Uterus (tissue), 4 donors: ENCODE results near the gene DYNC1LI1. TPM values are rescaled to one million over a fixed set of nuclear protein-coding genes. Genes with fewer than 3 reads are reported as not detected.

Experiments used
- DNase-seq, 2 donors: peaks; one replicate each; pipeline ENCODE4 v3.0.0-alpha.2; 2019 to 2020
- H3K27ac ChIP-seq, 2 donors: fragments of 200-600 bp; sonication (generic); 1 replicate in 1 of 2; 2 replicates in 1 of 2; pipeline ENCODE4 v1.5.1; 2016 to 2018
- H3K27me3 ChIP-seq, 2 donors: fragments of 200-600 bp; sonication (generic); one replicate each; pipeline ENCODE4 v1.5.1; 2018 to 2019; ENCODE audit warnings: control low read depth in 1 of 2
- H3K36me3 ChIP-seq, 2 donors: fragments of 200-600 bp; sonication (generic); one replicate each; pipeline ENCODE4 v1.5.1; 2019; ENCODE audit warnings: control low read depth in 1 of 2
- H3K4me1 ChIP-seq, 2 donors: fragments of 200-600 bp; sonication (generic); one replicate each; pipeline ENCODE4 v1.5.1; 2018 to 2019; ENCODE audit warnings: control low read depth in 1 of 2
- H3K4me3 ChIP-seq, 2 donors: fragments of 200-600 bp; sonication (generic); 1 replicate in 1 of 2; 2 replicates in 1 of 2; pipeline ENCODE4 v1.5.1; 2018 to 2019; ENCODE audit warnings: mild to moderate bottlenecking in 1 of 2
- H3K9me3 ChIP-seq, 2 donors: fragments of 200-600 bp; sonication (generic); one replicate each; pipeline ENCODE4 v1.5.1; 2019; ENCODE audit warnings: control low read depth in 1 of 2
- POLR2A ChIP-seq, 2 donors: fragments of 450-650 bp; IDR thresholded peaks; one replicate each; pipeline ENCODE4 v1.6.1; 2016; ENCODE audit warnings: antibody characterized with exemption in 2 of 2, mild to moderate bottlenecking in 1 of 2, moderate library complexity in 1 of 2
- intact Hi-C: fragments of 100-400 bp; cut with DNase I; formaldehyde crosslinking; loops from one replicate; pipeline ENCODE4 v1.15.1; 2023; ENCODE audit warnings: low total_unique reads
- total RNA-seq, 4 donors: library from RNA; depleted of rRNA in 3 of 4; stranded (reverse); fragments of >200 nt in 3 of 4; gene quantifications; one replicate each; pipeline versions ENCODE4 v1.1.0 to v1.2.4, GENCODE V29; 2014 to 2023
- TF ChIP-seq, protein P1 (sequence below), 4 experiments: fragments of 200-600 bp in 2 of 4; fragments of 450-650 bp in 2 of 4; sonication (generic) in 2 of 4; IDR thresholded peaks; one replicate each; pipeline ENCODE4 v1.5.1; 2016 to 2019; ENCODE audit warnings: antibody characterized with exemption in 4 of 4, mild to moderate bottlenecking in 2 of 4, moderate library complexity in 1 of 4
- donor health status: DM: yes; HTN: yes; CAD: no.

The DYNC1LI1 gene
- total RNA-seq, 4 donors from 2014 or later = 9.5 to 65.9 (median 41.0) TPM

DNA sequence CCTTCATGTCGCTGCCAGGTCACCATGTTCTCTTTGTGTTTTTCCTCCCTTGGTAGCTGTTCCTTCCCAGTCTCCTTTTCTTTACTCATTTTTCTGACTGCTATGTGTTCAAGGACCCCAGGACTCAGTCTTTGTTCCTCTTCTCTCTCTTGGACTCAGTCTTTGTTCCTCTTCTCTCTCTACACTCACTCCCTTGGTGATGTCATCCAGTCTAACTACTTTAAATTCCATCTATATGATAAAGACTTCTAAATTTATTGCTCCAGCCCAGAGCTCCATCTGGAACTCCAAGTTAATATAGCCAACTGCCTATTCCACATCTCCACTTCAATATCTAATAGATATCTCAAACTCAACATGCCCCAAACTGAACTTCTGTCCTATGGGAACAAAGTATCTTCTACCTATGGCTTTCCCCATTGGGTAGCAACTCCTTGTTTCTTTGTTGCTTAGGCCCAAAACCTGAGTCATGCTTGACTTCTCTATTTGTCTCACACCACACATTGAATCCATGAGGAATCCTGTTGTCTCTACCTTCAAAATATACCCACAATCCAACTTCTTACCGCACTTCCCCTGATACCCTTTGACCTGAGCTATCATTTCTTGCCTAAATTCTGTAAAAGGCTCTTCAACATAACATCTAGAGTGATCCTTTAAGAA, 4.9 kb upstream of the DYNC1LI1 start:
- DNase-seq = no peak
- intact Hi-C loops = no loop called here
- no peaks in the 10 kb centered on the region for H3K27me3 ChIP-seq
- no peaks in the 10 kb centered on the region for H3K9me3 ChIP-seq
- H3K4me3 ChIP-seq = no peak overlapping the region
- no peaks in the 10 kb centered on the region for H3K36me3 ChIP-seq
- no peaks in the 10 kb centered on the region for H3K4me1 ChIP-seq
- TF ChIP-seq POLR2A (IDR thresholded peaks at IDR 0.05) = no peak
- no peak overlapping the region for H3K27ac ChIP-seq

DNA sequence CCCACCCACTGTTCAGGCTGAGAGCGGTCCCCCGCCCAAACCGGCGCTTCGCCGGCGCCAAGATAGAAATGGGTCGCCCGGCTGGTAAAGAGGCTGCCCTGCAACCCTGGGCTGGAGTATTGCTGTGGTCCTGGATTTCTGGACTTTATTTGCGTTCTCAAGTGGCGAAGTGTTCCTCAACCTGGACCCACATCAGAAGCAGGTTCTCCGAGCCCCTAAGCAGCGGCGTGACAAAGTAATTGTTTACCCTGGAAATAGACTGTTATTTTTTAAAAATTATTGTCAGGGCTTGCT, 481 bp upstream of the DYNC1LI1 start:
- Histone ChIP-seq H3K4me3 (peak overlapping the region; percentile 76 to 96), H3K27me3 (no peaks in the 10 kb centered on the region), H3K9me3 (no peaks in the 10 kb centered on the region), H3K4me1 (no peaks in the 10 kb centered on the region), H3K36me3 (no peaks in the 10 kb centered on the region), H3K27ac (peak overlapping the region; percentile 96 to 99)
- TF ChIP-seq, protein P1, sequence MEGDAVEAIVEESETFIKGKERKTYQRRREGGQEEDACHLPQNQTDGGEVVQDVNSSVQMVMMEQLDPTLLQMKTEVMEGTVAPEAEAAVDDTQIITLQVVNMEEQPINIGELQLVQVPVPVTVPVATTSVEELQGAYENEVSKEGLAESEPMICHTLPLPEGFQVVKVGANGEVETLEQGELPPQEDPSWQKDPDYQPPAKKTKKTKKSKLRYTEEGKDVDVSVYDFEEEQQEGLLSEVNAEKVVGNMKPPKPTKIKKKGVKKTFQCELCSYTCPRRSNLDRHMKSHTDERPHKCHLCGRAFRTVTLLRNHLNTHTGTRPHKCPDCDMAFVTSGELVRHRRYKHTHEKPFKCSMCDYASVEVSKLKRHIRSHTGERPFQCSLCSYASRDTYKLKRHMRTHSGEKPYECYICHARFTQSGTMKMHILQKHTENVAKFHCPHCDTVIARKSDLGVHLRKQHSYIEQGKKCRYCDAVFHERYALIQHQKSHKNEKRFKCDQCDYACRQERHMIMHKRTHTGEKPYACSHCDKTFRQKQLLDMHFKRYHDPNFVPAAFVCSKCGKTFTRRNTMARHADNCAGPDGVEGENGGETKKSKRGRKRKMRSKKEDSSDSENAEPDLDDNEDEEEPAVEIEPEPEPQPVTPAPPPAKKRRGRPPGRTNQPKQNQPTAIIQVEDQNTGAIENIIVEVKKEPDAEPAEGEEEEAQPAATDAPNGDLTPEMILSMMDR (IDR thresholded peaks at IDR 0.05) = no peak
- TF ChIP-seq POLR2A (IDR thresholded peaks at IDR 0.05) = no peak
- no peak for DNase-seq
- intact Hi-C loops = no loop called here

DNA sequence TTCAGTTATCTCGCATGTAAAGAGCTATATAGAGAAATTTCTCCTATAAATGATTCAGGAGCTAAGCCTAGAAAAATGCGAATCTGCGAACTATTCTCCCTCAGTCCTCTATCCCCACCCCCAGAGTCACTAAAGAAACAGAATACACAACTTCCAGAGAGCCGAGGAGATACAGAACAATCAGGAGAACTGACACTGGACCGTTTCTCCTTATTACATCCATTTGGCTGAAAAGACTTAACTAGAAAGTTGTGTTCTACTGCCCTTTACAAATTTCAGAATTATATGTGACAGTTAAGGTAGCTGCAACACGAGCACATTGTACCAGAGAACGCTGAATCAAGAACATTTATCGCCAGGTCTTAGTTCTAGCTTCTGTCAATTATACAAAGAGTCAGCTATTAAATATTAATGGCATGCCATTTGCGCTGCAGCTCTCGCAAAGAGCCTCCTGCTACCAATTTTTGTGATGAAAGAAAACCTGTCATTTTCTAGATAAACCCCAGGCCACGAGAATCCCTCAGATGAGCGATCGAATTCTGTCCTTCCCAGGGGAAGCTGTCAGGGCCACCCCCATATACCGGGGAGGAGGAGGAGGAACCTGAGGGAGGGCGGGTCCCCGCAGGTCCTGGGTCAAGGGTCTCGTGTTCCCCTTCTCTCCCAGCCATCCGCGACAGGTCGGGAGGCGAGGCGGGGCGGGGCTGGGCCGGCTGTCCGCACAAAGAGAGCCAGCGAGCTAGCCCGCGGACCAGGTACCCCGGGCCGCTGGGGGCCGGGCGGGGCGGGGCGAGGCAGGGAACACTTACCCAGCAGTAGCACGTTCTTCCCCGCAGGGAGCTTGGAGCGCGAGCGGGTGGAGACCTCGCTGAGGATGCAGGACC, 878 bp downstream of the DYNC1LI1 start:
- H3K9me3 ChIP-seq = no peaks in the 10 kb centered on the region
- peak overlapping the region; percentile 96 to 99 for H3K27ac ChIP-seq
- TF ChIP-seq POLR2A (IDR thresholded peaks at IDR 0.05) = no peak
- TF ChIP-seq, protein P1 (IDR thresholded peaks at IDR 0.05) = no peak
- peak overlapping the region; percentile 76 to 96 for H3K4me3 ChIP-seq
- peak; percentile 44 to 55 for DNase-seq
- no peaks in the 10 kb centered on the region for H3K27me3 ChIP-seq
- intact Hi-C loops = no loop called here
- no peaks in the 10 kb centered on the region for H3K4me1 ChIP-seq
- no peaks in the 10 kb centered on the region for H3K36me3 ChIP-seq

DNA sequence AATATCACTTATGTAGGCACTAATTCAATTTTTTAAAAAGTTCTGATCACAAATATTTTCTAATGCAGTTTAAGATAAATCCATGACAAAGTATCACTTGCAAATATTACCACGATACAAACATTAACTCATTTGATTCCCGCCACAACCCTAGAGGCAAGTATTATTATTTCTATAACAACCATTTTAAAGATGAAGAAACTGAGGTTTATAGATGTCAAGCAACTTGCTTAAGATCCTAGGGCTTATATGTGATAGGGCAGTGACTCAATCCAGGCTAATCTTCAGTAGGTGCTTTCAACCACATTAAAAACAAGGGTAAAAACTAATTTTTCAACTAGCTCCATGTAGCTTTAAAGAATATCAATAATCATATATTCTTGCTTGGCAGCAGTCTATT, 1.7 kb downstream of the DYNC1LI1 start:
- Histone ChIP-seq H3K27ac (peak overlapping the region in 1 of 2 donors; percentile 96), H3K27me3 (no peaks in the 10 kb centered on the region), H3K4me1 (no peaks in the 10 kb centered on the region), H3K9me3 (no peaks in the 10 kb centered on the region), H3K36me3 (no peaks in the 10 kb centered on the region), H3K4me3 (peak overlapping the region; percentile 76 to 96)
- TF ChIP-seq POLR2A (IDR thresholded peaks at IDR 0.05) = no peak
- TF ChIP-seq, protein P1 (IDR thresholded peaks at IDR 0.05) = no peak
- no peak for DNase-seq
- intact Hi-C loops = no loop called here

DNA sequence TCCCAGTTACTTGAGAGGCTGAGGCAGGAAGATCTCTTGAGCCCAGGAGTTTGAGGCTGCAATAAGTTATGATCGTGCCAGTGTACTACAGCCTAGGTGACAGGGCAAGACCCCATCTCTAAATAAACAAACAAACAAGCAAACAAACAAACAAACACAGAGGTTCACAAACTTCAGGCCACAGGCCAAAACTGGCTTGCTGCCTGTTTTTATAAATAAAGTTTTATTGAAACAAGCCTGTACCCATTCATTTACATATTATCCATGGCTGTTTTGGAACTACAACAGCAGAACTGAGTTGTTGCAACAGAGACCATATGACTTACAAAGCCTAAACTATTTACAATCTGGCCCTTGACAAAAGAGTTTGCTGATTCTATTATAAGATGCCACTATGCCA, 6.5 kb downstream of the DYNC1LI1 start:
- intact Hi-C loops = no loop called here
- no peaks in the 10 kb centered on the region for H3K9me3 ChIP-seq
- H3K27me3 ChIP-seq = no peaks in the 10 kb centered on the region
- no peak for DNase-seq
- no peaks in the 10 kb centered on the region for H3K36me3 ChIP-seq
- H3K27ac ChIP-seq = no peak overlapping the region
- no peak overlapping the region for H3K4me3 ChIP-seq
- no peak for TF ChIP-seq POLR2A (IDR thresholded peaks at IDR 0.05)
- TF ChIP-seq, protein P1 (IDR thresholded peaks at IDR 0.05) = no peak
- H3K4me1 ChIP-seq = no peaks in the 10 kb centered on the region
